Glomerular endothelial cell (primary cell): ENCODE results near the gene CHST11. TPM values are rescaled to one million over a fixed set of nuclear protein-coding genes. Genes with fewer than 3 reads are reported as not detected.

ENCODE experiments used
- DNase-seq: peaks from one replicate; pipeline ENCODE4 v3.0.0-alpha.2; 2011; ENCODE audit warnings: low read depth, low spot score; ENCODE audit errors: extremely low read depth
- total RNA-seq: library from RNA; depleted of rRNA; stranded (reverse); fragments of >200 nt; gene quantifications from 2 replicates; pipeline ENCODE4 v1.2.3, GENCODE V29; 2015

The CHST11 gene
- total RNA-seq, 1 donor from 2014 or later: 33.9 TPM

DNA sequence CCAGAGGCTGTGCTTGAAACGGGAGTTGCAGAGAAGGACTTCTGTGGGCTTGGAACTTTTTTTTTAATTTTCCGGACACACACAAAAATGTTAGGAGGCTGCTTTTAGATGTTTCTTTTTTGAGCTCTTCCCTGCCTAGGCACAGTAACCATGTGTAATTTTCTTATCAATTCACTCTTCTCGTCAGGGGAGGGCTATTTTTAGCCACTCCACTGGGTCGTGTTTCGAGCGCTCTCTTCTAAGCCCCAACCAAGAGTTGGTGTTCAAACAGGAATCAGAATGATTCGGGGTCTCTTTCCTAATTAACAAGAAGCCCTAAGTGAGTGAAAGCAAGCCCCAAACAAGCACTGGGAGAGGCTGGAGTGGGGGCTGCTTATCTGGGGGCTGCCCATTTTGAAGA, 162.6 kb downstream of the CHST11 start:
- no peak for DNase-seq

DNA sequence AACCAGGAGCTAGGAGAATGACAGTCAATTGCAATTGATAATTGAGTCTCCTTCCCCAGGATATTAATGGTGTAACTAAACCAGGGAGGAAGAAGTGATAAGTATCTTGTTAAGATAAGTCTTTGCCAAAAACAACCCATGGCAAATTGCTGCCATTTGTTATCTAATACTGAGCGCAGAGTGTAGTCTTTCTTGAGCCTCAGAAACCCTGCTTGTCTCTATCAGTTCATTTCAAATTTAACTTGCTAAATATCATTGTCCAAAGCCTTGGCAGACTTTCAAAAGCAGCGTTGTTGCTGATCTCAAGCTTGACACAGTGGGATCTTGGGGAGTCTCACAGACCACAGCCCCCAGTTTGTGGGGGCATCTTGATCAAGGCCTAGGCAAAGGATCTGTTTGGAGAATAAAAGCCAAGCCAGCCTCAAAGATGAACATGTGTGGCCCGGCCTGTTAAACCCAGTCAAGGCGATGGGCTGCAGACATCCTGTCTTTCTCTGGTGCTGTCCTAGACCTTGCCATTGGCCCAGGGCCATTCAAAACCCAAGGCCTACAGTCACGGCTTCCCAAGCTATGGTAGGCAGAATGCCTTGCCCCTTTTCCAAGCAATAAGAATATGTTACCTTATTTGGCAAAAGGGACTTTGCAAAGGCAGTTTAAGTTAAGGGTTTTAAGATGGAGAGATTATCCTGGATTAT, 164.2 kb downstream of the CHST11 start:
- no peak for DNase-seq

- no peak for DNase-seq
Measured at GRCh38 chr12:104622928-104623327, 166.2 kb downstream of the CHST11 start.

DNA sequence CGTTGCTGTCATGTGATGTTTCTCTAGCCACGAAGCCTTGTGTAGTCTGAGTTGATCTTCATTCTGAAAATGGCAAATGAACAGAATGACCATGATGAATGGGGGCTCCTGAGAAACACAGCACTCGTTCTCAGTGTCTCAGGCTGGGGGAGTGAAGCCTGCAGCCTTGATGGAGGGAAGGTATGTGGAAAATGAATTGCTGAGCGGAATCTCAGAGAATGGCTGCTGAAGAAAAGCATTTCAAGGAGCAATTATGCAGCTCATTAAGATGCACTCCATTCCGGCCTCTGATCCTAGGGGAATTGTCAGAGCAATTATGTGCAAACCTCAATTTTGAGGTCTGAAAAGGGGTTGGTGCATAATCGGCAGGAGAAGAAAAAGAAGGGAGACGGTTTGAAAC, 167.1 kb downstream of the CHST11 start:
- DNase-seq: no peak

DNA sequence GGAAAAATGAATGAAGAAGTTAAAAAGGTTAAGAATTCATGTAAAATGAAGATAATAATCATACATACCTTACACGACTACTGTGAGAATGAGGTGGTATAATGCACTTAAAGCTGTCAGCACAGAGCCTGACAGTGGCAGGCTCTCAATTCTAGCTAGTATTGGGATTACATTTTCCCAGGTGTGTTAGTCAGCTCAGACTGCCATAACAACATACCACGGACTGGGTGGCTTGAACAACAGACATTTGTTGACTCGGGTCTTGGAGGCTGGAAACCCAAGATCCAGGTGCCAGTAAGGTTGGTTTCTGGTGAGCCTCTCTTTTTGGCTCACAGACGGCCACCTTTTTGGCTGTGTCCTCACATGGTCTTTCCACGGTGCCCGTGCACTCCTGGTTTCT, 167.8 kb downstream of the CHST11 start:
- no peak for DNase-seq

- DNase-seq: no peak
Measured at GRCh38 chr12:104626069-104626837, 169.5 kb downstream of the CHST11 start.

- no peak for DNase-seq
Measured at GRCh38 chr12:104627231-104627989, 170.7 kb downstream of the CHST11 start.

- DNase-seq: no peak
Measured at GRCh38 chr12:104627990-104628830, 171.5 kb downstream of the CHST11 start.

GRCh38 chr12:104628831-104629135, 172.0 kb downstream of the CHST11 start:
- no peak for DNase-seq

DNA sequence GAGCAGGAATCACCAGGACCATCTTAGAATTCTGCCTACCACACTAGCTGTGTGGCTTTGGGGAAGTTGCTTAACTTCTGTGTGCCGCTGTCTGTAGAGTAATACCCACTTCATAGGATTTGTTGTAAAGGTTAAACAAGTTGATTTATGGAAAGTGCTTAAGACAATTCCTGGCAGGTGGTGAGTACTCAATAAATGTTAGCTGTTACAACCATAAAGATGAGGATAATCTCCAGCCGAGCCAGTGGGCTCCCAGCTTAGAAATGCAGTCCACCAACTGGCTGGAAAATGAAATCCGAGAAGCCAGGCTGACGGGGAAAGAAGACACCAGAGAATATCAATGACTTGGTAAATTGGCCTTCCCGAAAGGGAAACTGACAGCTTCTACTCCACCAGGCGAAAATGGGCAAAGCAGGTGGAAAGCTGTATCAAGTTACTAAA, 173.5 kb downstream of the CHST11 start:
- DNase-seq: no peak

DNA sequence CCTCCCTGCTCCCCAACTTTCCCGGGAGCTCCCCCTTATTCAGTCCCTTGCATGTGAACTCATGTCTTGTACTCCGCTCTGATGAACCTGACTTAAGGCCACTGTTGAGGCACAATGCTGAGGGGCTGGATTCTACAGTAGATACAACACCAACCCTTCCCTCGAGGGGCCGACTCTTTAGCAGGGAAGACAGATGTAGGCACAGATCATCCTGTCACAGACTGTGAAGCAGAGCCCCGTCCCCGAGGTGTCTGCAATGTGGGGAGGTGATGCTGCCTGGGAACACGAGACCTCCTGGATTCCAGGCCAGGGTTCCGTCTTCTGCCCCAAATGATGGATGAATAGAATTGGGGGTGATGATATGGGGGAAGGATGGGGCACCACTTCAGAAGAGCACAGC, 175.1 kb downstream of the CHST11 start:
- no peak for DNase-seq

GRCh38 chr12:104632724-104633201, 176.0 kb downstream of the CHST11 start:
- DNase-seq: no peak

GRCh38 chr12:104634044-104634443, 177.3 kb downstream of the CHST11 start:
- DNase-seq: no peak

DNA sequence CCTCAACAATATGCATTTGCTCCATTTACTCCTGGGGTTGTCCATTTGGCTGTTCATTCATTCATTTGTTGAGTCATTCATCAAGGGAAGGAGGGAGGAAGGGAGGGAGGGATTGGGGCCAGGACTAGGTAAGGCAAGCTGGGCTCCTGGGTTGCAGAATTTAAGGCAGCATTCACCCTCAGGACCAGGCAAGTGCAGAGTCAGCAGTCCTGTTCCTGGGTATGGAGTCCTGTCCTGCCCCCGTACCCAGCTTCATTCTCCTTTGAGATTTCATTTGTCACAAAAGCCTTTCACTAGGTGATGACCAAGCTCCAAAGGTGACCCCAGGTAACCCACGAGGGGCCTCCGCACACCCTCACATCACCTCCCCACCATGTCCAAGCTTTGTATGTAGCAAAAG, 178.1 kb downstream of the CHST11 start:
- DNase-seq: no peak

- no peak for DNase-seq
Measured at GRCh38 chr12:104635607-104636343, 179.0 kb downstream of the CHST11 start.

DNA sequence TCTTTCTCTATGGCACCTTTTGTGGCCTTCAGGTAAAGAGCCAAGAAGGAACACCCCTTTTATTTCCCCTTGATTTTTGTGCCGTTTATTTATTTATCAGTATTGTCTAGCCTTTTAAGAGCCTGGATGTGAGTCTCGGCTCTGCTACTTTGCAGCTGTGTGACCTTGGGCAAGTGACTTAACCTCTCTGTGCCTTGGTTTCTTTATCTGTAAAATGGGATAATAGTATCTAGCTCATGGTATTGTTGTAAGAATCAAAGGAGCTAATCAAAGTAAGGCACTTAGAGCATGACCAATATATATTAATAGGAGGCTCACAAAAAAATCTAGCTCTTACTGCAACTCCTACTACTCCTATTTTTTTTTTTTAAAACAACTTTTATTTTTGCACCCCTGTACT, 179.7 kb downstream of the CHST11 start:
- no peak for DNase-seq

DNA sequence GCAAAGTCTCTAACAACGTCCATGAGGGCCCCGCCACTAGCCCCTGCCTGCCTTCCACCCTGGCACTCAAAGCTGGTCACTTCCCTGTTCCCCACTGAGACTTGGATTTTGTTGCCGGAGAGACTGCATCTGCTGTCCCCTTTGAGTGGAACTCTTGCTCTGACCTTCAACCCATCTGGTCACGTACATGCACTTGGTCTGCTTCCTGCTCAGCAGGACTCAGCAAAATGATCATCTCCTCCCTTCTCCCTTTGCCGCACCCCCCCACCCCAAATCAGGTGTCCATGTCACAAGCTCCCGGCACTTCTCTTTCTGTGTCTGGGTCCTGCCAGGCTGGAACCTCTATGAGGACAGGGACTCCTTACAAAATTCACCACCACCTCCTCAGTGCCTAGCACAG, 180.9 kb downstream of the CHST11 start:
- DNase-seq: no peak

DNA sequence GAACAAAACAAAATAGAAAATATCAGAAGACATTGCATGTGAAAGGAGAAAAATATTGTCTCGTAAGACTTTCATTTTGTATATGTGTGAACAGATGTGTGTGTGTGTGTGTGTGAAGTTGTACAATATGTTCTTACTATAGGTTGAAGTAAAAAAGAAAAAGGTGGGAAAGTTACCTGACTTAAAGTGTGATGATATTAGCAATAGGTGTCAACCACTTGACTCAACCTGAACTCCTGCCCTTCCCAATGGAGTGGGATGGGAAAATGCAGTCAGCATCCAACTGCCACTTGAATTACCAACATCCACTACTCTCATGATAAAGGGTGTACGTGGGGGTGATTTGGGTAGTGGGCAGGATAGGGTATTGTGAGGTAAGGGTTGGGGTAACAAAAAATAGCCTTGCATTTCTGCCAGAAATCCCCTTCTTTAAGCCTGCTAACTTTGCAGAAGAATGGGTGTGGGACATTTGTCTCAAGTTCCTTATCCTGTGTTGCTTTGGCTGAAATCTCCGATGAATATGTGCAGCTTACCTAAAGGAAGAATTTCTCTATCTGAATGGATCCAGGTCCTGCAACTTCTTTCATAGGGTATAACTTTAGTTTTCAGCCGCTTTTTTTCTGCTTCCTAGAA, 181.6 kb downstream of the CHST11 start:
- no peak for DNase-seq

DNA sequence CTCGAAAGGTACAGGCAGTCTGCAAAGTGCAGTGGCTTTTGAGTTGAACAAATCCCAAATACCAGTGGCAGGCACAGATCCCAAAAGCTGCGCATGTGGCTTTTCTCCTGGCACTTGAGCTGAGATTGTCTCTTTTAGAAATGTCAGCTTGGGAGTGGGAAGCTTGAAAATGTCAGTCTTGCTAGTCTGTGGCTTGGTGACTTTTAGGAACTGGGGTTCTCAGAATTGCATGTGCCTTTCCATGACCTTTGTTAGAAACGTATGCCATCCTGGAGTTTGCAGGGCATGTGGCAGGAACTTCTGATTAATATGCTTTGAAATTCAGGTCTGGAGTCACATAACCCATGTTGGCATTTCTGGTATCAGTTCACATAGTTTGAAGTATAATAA, 182.1 kb downstream of the CHST11 start:
- DNase-seq: no peak

- DNase-seq: no peak
Measured at GRCh38 chr12:104640956-104641355, 184.2 kb downstream of the CHST11 start.
